Mesenchymal stem cell (in vitro differentiated cells and primary cell): ENCODE results near the gene SH3GLB2.

Experiments
- DNase-seq: peaks from one replicate; pipeline ENCODE4 v3.0.0-alpha.2; 2013
- H2AFZ ChIP-seq: one replicate; pipeline ENCODE4 v1.6.1; 2013; ENCODE audit warnings: low read depth, mild to moderate bottlenecking, control low read depth, inconsistent platforms, low read length, moderate library complexity
- H2AK5ac ChIP-seq: 2 replicates; pipeline ENCODE4 v1.6.1; 2013; ENCODE audit warnings: low read length, moderate library complexity, mild to moderate bottlenecking, inconsistent platforms; ENCODE audit not compliant: severe bottlenecking
- H2BK120ac ChIP-seq: one replicate; pipeline ENCODE4 v1.6.1; 2013; ENCODE audit warnings: low read depth, mild to moderate bottlenecking, inconsistent platforms, low read length, moderate library complexity
- H2BK12ac ChIP-seq, 2 experiments: one replicate each; pipeline ENCODE4 v1.6.1; 2013; ENCODE audit warnings: inconsistent platforms in 2 of 2, low read length in 2 of 2, mild to moderate bottlenecking in 2 of 2, moderate library complexity in 2 of 2, control low read depth in 1 of 2
- H2BK15ac ChIP-seq: one replicate; pipeline ENCODE4 v1.6.1; 2013; ENCODE audit warnings: mild to moderate bottlenecking, low read depth, inconsistent platforms; ENCODE audit not compliant: poor library complexity, severe bottlenecking
- H2BK5ac ChIP-seq: 2 replicates; pipeline ENCODE4 v1.6.1; 2013; ENCODE audit warnings: low read depth, mild to moderate bottlenecking, low read length, control low read depth, inconsistent platforms; ENCODE audit not compliant: poor library complexity, severe bottlenecking
- H3K14ac ChIP-seq, 2 experiments: one replicate each; pipeline ENCODE4 v1.6.1; 2013; ENCODE audit warnings: inconsistent platforms in 2 of 2, low read length in 2 of 2, control low read depth in 1 of 2, mild to moderate bottlenecking in 1 of 2, moderate library complexity in 1 of 2
- H3K18ac ChIP-seq, 2 experiments: one replicate each; pipeline ENCODE4 v1.6.1; 2013; ENCODE audit warnings: inconsistent platforms in 2 of 2, low read length in 2 of 2, control low read depth in 1 of 2, low read depth in 1 of 2, mild to moderate bottlenecking in 1 of 2
- H3K23ac ChIP-seq, 2 experiments: one replicate each; pipeline ENCODE4 v1.6.1; 2013; ENCODE audit warnings: inconsistent platforms in 2 of 2, low read length in 2 of 2, mild to moderate bottlenecking in 2 of 2, moderate library complexity in 2 of 2, control low read depth in 1 of 2
- H3K27ac ChIP-seq: 2 replicates; pipeline ENCODE4 v1.5.1; 2013; ENCODE audit warnings: mild to moderate bottlenecking, moderate library complexity, low read length, control low read depth, inconsistent platforms; ENCODE audit not compliant: poor library complexity, severe bottlenecking
- H3K27me3 ChIP-seq, 2 experiments: 2 replicates each; pipeline versions ENCODE4 v1.6.1 to v1.7.0; 2013; ENCODE audit warnings: low read length in 2 of 2, mild to moderate bottlenecking in 2 of 2, moderate library complexity in 2 of 2, control low read depth in 1 of 2, inconsistent platforms in 1 of 2; ENCODE audit not compliant: control insufficient read depth in 1 of 2, insufficient read depth in 1 of 2
- H3K36me3 ChIP-seq, 2 experiments: 2 replicates each; pipeline versions ENCODE4 v1.6.1 to v1.7.0; 2013; ENCODE audit warnings: low read length in 2 of 2, control low read depth in 1 of 2, inconsistent platforms in 1 of 2, low read depth in 1 of 2, mild to moderate bottlenecking in 1 of 2; ENCODE audit not compliant: insufficient read depth in 2 of 2, control insufficient read depth in 1 of 2
- H3K4ac ChIP-seq, 2 experiments: one replicate each; pipeline ENCODE4 v1.6.1; 2013; ENCODE audit warnings: inconsistent platforms in 2 of 2, low read length in 2 of 2, mild to moderate bottlenecking in 2 of 2, moderate library complexity in 2 of 2, control low read depth in 1 of 2, low read depth in 1 of 2
- H3K4me1 ChIP-seq: 2 replicates; pipeline ENCODE4 v1.6.1; 2013; ENCODE audit warnings: low read depth, low read length, control low read depth; ENCODE audit not compliant: control insufficient read depth, insufficient read depth
- H3K4me2 ChIP-seq: 2 replicates; pipeline ENCODE4 v1.6.1; 2013; ENCODE audit warnings: low read length, mild to moderate bottlenecking, inconsistent platforms; ENCODE audit not compliant: poor library complexity, severe bottlenecking
- H3K4me3 ChIP-seq, 2 experiments: 2 replicates each; pipeline versions ENCODE4 v1.5.1 to v1.7.0; 2013; ENCODE audit warnings: low read length in 2 of 2, mild to moderate bottlenecking in 2 of 2, control low read depth in 1 of 2, low read depth in 1 of 2; ENCODE audit not compliant: insufficient read depth in 1 of 2
- H3K79me1 ChIP-seq: replicated peaks from 2 replicates; pipeline ENCODE4 v1.6.1; 2013; ENCODE audit warnings: mild to moderate bottlenecking, control low read depth, low read length, inconsistent platforms; ENCODE audit not compliant: poor library complexity, severe bottlenecking
- H3K9ac ChIP-seq: 2 replicates; pipeline ENCODE4 v1.7.0; 2013; ENCODE audit warnings: mild to moderate bottlenecking, low read length, moderate library complexity
- H3K9me3 ChIP-seq: 2 replicates; pipeline ENCODE4 v1.7.0; 2013; ENCODE audit warnings: mild to moderate bottlenecking, low read length; ENCODE audit not compliant: control insufficient read depth
- H4K8ac ChIP-seq: one replicate; pipeline ENCODE4 v1.6.1; 2013; ENCODE audit warnings: inconsistent platforms, mild to moderate bottlenecking, low read length, moderate library complexity
- H4K91ac ChIP-seq: one replicate; pipeline ENCODE4 v1.6.1; 2013; ENCODE audit warnings: mild to moderate bottlenecking, low read length, inconsistent platforms
- WGBS: methylation state at CpG from one replicate; pipeline ENCODE4 v1.1.7; 2013; ENCODE audit warnings: mixed read lengths; 5-methylcytosine and 5-hydroxymethylcytosine counted together

The SH3GLB2 gene

DNA sequence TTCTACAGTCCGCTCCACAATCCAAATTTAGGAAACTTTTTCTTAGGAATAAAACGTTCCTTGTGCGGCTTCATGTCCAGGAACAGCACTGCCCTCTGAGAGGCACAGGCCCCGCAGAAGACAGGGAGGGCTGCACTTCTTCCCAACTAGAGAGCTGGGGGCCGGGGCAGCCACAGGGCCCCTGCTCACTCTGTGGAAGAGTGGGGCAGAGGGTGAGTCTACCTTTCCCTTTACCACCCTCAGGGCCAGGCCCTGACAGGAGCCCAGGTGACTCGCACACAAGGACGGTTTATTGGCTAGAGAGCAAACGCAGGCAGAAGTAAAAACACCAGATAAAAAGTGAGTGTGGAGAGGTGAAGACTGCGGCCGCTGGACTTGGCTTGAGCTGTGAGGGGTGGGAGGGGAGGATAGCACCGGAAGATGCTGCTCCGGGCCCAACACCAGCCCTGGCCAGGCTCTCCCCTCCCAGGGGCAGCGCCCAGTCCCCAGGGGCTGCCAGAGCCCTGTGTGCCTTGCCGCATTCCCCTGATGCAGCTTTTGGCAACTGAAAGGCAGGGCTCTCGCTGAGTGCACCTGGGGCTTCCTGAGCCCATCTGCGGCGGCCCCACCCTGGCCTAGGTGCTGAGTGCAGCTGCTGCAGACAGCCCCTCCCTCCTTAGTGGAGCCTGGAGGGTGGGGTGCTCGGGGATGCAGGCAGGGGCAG, 20.2 kb downstream of the SH3GLB2 start:
- Histone ChIP-seq H3K36me3 (peaks cover 54 to 92% of the 10 kb centered on the region in 2 experiments), H3K23ac (no peak overlapping the region), H3K9ac (no peak overlapping the region), H3K4me3 (no peak overlapping the region), H3K4me2 (no peak overlapping the region), H3K4me1 (peaks cover 11% of the 10 kb centered on the region), H3K18ac (no peak overlapping the region), H2BK12ac (no peak overlapping the region), H3K4ac (no peak overlapping the region), H3K79me1 (peaks cover 16% of the 10 kb centered on the region), H2BK5ac (no peak overlapping the region), H2BK120ac (no peak overlapping the region), H3K27me3 (no peaks in the 10 kb centered on the region), H4K91ac (no peak overlapping the region), H2AK5ac (no peak overlapping the region), H3K14ac (no peak overlapping the region), H2AFZ (no peak overlapping the region), H3K9me3 (no peaks in the 10 kb centered on the region), H4K8ac (no peak overlapping the region), H3K27ac (no peak overlapping the region), H2BK15ac (no peak overlapping the region)
- DNase-seq = no peak
- WGBS = 95% methylated on average over 18 of the region's 18 CpGs

DNA sequence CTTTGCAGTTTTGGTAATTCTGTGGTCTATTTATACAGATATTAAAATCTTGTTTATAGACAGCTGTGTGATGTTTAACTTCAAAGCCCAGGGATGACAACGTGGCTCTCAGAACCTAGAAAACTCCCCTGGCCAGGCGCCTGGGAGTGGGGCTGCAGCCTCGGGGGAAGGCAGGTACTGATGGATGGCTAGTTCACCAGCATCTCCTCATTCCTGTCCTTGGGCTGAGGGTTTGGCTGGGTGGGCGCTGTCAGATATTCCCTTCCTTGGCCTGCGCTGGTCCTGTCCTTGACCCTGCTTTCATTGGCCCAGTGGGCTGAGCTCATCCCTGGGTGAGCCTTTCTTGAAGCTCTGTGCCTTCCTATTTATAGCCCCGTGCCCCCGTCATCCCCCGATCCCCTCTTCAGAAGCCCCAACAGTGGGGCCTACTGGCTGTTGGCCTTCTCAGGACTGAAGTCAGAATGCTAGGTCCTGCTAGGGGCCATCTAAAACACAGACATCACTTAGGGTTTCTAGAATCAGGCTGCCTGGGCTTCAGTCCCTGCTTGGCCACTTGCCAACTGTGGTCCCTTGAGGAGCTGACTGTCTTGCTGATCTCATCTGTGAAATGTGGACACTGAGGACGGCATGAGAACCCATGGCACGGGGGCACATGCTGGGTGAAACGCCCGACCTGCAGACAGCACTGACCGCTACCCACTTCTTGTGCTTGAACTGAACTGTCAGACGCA, 20.9 kb downstream of the SH3GLB2 start:
- peaks cover 10% of the 10 kb centered on the region for H3K4me1 ChIP-seq
- H3K23ac ChIP-seq = no peak overlapping the region
- H3K36me3 ChIP-seq = peaks cover 59 to 92% of the 10 kb centered on the region in 2 experiments
- no peak overlapping the region for H3K14ac ChIP-seq
- no peak overlapping the region for H3K4ac ChIP-seq
- H2AFZ ChIP-seq = no peak overlapping the region
- no peak overlapping the region for H2BK120ac ChIP-seq
- H3K4me3 ChIP-seq = no peak overlapping the region
- no peak overlapping the region for H3K27ac ChIP-seq
- no peak overlapping the region for H2BK5ac ChIP-seq
- peaks cover 10% of the 10 kb centered on the region for H3K79me1 ChIP-seq
- 92% methylated on average over 14 of the region's 14 CpGs for WGBS
- peak overlapping the region; percentile 45 for H3K9ac ChIP-seq
- no peak overlapping the region for H2AK5ac ChIP-seq
- no peak overlapping the region for H4K91ac ChIP-seq
- H3K4me2 ChIP-seq = no peak overlapping the region
- no peak overlapping the region for H4K8ac ChIP-seq
- no peak overlapping the region for H2BK15ac ChIP-seq
- no peak overlapping the region for H2BK12ac ChIP-seq
- DNase-seq = no peak
- no peaks in the 10 kb centered on the region for H3K27me3 ChIP-seq
- H3K9me3 ChIP-seq = no peaks in the 10 kb centered on the region
- H3K18ac ChIP-seq = no peak overlapping the region

DNA sequence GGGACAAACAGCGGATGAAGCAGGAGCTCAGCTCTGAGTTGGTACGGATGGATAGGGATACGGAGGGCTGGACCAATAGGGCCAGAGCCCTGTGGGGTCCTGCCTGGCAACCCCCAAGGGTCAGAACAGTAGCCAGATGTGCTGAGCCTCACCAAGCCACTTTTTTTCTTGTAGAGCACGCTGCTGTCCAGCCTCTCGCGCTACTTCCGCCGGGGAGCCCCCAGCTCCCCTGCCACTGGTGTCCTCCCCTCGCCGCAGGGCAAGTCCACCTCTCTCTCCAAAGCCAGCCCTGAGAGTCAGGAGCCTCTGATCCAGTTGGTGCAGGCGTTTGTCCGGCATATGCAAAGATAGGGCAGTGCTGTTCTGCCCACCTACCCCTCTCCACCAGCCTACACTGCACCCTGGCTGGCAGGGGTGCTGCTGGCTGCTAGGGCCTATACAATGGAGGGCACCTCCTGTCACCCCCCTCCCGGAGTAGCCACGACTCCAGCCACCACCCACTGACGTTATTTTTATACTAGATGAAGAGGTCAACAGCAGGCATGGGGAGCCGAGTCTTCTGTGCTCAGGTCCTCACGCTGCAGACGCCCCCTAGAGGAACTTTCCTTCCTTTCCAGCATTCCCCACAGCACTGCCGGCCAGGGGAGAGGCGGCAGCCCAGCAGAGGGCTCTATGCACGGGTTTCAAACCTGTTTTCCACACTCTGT, 21.6 kb downstream of the SH3GLB2 start:
- Histone ChIP-seq H4K8ac (no peak overlapping the region), H3K18ac (no peak overlapping the region), H3K27ac (no peak overlapping the region), H3K9ac (peak overlapping the region; percentile 45), H3K4me3 (no peak overlapping the region), H3K4ac (peak overlapping the region in 1 of 2 experiments; percentile 25), H3K4me1 (peaks cover 6% of the 10 kb centered on the region), H2AK5ac (no peak overlapping the region), H3K36me3 (peaks cover 64 to 92% of the 10 kb centered on the region in 2 experiments), H3K9me3 (no peaks in the 10 kb centered on the region), H3K4me2 (no peak overlapping the region), H2BK120ac (no peak overlapping the region), H3K27me3 (no peaks in the 10 kb centered on the region), H3K23ac (no peak overlapping the region), H2BK15ac (no peak overlapping the region), H4K91ac (no peak overlapping the region), H3K14ac (no peak overlapping the region), H2BK5ac (no peak overlapping the region), H2AFZ (no peak overlapping the region), H3K79me1 (peaks cover 9% of the 10 kb centered on the region), H2BK12ac (no peak overlapping the region)
- DNase-seq = peak; percentile 75
- WGBS = 69% methylated on average over 18 of the region's 21 CpGs
